ENCODE results near the gene ITPR1.

Gene ITPR1

GRCh38 chr3:4818986-4819693 is 326.0 kb downstream of the ITPR1 start:
- DNase-seq: no peak

DNA sequence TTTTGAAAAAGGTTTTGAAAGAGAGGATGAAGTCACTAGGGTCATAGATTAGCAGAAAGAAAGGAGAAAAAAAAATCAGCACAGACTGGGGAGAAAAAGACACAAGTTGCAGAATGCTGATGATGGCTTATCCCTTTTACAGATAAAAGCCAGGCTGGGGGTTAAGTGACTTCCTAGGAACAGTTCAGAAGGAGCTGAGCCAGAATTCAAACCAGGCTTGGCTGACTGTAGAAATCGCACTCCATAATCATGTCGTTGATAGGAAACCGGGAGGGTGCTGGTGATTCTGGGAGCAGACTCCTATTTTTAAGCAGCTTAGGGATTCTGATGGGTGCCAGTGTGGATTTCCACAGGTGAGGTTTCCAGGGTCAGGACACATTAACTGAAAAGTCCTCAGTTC is 326.6 kb downstream of the ITPR1 start:
- no peak for DNase-seq

DNA sequence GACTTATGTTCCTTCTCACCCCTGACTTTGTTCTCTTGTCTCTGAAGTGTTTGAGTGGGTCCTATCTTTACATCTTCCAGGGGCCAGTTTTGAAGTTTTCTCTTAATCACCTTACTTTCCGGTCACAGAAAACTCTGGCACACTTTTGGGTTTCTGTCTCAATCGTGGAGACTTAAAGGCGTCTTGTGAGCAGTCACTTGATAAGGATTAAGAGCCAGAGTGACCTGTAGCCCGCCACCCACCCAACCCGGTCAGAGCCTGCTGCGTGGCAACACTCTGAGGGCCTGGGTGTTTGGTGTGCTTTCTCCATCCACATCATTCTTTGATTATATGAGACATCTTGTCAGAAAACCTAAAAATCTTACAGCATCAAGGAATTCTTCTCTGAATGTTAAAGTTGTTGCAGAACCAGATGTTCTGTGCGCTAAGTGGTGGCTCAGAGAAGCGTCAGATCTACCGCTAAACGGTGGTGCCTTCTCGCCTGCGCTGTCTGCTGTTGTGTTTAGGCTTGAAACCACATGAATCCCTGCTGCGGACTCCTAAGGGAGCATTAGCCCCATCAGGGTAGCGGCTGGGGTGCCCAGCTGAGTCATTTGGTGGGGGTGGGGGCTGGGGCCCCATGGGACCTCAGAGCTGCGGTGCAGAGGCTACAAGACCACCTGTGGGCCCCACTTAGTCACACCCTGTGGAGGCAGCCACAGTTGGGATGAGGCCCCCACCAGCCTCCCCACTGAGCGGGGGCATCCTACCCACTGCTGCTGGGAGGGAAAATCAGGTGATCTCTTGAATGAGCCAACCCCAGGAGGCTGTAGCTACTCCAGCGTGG is 327.4 kb downstream of the ITPR1 start:
- DNase-seq: peak in 1 of 2 experiments; percentile 44

GRCh38 chr3:4821338-4821737 is 328.2 kb downstream of the ITPR1 start:
- peak; percentile 41 to 42 for DNase-seq

DNA sequence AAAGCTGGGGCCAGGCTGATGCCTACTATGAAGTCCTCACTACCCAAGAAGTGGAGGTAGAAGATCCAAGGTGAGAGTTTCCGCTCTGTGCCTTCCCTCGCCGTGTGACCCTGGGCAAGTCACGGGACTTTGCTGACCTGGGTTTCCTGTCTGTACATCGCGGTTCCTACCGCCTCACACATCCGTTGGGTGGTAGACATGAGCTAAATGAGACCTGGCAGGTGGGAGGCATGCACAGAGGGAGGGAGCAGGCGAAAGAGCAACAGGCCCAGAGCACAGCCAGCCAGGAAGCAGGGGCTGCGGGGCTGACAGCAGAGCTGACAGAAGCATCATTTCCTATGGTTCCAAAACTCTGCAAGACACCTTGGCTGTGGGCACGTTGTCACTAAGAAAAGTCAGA is 328.8 kb downstream of the ITPR1 start:
- peak; percentile 70 to 80 for DNase-seq

- DNase-seq: no peak
Measured at GRCh38 chr3:4822568-4822967, 329.4 kb downstream of the ITPR1 start.

DNA sequence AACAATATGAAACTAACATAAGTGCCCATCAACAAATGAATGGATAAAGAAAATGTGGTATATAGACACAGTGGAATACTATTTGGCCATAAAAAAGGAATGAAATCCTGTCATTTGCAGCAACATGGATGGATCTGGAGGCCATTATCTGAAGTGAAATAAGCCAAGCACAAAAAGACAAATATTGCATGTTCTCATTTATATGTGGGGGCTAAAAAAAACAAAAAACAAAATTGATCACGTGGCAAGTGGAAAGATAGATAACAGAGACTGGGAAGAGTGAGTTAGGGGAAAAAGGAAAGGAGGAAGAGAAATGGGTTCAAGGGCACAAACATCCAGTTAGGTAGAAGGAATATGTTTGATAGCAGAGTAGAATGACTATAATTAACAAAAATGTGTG is 330.2 kb downstream of the ITPR1 start:
- no peak for DNase-seq

GRCh38 chr3:4823986-4824925 is 331.1 kb downstream of the ITPR1 start:
- no peak for DNase-seq

DNA sequence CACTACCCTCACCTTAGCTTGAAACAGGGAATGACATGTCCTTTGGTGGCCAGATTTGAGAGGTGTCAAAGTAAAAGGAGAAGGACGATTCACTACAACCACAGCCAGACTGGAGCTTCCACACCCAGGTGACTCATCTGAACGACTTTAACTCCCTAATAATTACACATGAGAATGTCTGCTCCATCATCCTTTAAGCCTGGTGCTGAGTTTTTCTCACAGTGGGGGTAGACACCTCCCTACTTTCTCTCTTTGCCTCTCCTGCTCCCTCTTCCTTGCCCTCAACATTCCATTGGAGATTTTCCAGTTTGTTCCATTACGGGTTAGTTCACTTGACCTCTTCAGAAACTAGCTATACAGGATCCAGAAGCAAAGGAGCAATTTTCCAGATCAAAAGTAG is 331.8 kb downstream of the ITPR1 start:
- no peak for DNase-seq

DNA sequence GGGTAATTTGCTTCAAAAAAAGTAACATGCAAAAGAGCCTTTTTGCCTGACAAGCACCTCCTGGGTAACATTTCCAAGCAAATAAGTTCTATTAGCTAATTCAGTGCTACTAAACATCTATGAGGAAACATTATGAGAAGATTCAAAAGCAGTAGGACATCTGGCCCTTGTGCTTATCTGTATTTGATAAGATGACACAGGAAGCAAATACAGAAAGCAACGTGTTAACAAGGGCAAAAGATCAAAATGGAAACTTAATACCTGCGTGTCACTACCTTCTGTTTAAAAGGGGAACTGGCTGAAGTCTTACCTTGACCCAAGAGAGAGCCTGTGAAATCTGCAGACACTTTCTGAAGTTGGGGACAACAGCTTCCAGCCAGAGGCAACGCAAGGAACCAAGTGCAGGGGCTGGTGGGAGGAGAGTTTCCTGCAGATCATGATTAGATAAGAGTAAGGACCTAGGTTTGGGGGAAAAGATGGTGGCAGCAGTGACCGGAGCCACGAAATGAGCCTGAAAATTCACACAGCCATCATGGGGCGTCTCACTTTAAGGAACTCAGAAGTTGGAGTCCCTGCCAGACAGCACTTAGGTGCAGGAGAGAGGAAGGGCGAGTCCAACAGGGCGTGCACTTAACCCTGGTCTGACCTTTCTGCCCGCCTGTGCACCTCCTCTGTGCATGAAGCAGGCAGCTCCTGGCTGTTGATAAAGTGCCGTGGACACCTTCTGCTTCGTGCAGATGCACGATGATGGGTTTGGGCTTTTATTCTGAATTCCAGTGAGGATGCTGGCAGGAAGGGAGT is 332.5 kb downstream of the ITPR1 start:
- DNase-seq: no peak

DNA sequence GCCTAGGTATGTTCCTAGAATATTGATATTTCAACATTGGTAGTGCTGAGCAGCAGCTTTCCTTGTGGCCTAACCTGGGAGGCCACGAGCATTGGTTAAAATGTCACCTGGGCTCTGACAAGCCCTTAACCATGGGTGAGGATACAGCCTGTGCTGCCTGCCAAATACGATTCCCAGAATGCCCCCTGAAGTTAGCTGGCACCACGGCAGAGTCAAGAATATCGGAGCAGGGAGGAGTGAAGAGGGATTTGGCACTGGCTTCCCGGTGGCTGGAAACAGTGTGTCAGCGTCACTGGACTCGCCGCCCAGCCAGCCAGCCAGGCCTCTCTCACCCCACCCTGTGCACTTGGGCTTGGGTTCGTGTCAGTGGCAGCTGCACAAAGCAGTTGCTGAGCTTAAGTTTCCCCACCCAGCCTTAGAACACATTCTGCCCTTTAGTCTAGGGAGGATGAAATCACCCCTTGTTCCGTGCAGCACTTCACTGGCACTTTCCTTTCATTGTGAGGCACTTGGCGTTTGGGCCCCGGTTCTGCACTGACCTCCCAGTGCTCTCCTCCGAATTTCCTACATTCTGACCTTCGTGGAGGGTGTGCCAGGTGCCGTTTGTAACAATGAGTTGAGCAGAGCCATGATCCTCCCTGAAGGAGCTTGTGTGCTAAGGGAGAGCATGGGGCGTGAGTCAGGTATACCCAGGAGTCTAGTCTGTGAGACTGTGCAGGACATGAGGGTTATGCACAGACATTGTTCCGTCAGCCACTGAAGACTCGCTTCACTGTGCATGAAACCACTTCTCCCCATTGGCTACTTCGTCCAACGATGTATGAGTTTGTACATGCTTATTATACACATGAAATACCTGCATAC is 333.3 kb downstream of the ITPR1 start:
- DNase-seq: no peak

GRCh38 chr3:4827767-4828166 is 334.6 kb downstream of the ITPR1 start:
- DNase-seq: no peak

- no peak for DNase-seq
Measured at GRCh38 chr3:4828279-4829030, 335.3 kb downstream of the ITPR1 start.

- DNase-seq: no peak
Measured at GRCh38 chr3:4829031-4829394, 335.9 kb downstream of the ITPR1 start.

DNA sequence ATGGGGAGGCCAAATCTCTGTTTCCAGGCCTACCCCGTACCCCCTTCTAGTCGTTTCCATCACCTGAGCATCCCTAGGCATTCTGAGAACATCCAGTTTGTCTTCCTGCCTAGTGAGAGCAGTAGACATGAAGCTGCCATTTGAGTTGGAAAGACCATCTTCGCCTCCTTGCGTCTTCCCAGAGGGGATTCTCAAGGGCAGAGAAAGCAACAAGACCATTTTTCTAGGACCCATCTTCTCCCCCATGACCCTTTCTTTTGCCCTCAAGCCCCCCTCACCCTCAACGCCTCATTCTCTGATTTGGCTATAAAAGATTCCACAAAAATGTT is 337.4 kb downstream of the ITPR1 start:
- no peak for DNase-seq

GRCh38 chr3:4831580-4831950 is 338.4 kb downstream of the ITPR1 start:
- DNase-seq: peak; percentile 50 to 59

DNA sequence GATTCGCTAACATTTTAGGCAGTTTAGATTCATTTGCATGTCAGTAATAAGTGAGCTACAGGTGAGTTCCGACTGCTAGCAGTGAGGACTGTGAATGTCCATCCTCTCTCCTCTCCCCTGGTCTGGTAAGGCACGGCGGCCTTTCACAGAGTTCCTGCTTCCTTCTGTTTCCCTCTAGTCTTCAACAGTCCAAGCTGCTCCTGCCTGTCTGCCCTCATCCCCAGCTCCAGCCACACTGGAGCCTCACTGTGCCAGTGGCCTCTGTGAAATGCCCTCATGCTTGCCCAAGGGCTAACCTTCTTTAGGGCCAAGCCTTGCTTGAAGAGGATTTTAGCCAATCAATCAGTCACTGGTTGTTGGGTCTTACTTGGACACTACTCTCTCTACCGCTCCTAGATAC is 340.3 kb downstream of the ITPR1 start:
- DNase-seq: no peak

DNA sequence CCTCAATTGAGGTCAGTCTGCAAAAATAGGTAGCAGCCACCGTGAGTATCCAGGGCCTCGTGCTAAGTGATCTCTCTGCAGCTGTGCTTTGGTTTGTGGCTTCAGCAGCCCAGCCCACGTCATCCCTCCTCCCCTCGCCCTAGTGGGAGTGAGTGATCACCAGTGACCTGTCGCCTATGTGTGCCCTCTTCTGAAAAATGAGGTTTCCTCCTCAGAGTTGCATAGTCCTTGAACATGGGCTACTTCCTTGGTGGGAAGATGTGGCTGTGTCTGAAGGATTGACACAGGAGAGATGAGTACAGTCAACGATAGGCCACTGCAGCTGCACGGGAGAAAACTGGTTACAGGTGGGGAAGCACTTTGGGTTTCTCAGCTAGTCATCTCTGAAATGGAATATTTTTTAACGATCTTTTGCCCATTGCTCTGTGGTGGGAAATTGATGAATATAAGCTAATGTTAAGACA is 341.3 kb downstream of the ITPR1 start:
- DNase-seq: peak; percentile 77 to 84

GRCh38 chr3:4835616-4836043 is 342.5 kb downstream of the ITPR1 start:
- DNase-seq: peak in 1 of 2 experiments; percentile 48

GRCh38 chr3:4836516-4836915 is 343.4 kb downstream of the ITPR1 start:
- DNase-seq: no peak
